ENCODE measurements around the gene TENM3.
"Not testable (repeated sequence)": the region's sequence is repeated elsewhere in the genome, so short reads cannot be mapped to it uniquely, and the experiment has no call there.

Gene TENM3

DNA sequence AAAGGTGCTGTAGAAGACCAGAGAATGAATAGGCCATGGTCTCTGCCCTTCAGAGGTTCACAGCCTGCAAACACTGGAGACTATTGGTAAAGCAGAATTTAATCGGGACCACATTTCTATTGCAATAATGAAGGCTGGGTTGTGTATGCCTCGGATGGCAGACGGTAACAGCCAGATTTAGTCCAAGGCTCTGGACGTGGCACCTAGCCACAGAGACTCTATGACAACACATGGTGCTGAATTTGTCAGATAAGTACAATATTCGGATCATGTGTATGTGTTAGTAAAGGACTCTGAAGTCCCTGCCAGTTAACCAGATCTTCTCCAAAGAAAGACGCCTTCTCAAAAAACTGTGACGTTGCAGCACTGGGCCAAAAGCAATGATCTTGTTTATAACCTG is 545.0 kb downstream of the TENM3 start:
- no peak for DNase-seq (ENCODE audit: low spot score)

DNA sequence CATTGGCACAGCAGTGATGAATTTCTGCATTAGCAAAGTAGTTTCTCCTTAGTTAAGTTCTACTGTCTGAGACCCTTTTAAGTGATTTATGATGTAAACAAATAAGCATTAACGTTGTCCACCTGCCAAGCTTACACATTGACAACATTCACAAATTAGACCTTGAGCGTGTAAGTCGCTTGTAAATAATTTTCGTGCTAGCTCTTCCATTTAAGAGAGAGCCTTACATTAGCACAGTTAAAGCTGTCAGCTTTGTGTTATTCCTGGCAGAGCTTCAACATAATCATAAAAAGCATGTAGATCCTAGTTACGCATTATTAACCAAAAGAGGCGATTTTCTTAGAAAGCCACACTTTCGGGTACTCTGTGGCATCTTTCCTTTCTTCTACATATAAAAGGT is 546.3 kb downstream of the TENM3 start:
- DNase-seq (ENCODE audit: low spot score) = no peak

DNA sequence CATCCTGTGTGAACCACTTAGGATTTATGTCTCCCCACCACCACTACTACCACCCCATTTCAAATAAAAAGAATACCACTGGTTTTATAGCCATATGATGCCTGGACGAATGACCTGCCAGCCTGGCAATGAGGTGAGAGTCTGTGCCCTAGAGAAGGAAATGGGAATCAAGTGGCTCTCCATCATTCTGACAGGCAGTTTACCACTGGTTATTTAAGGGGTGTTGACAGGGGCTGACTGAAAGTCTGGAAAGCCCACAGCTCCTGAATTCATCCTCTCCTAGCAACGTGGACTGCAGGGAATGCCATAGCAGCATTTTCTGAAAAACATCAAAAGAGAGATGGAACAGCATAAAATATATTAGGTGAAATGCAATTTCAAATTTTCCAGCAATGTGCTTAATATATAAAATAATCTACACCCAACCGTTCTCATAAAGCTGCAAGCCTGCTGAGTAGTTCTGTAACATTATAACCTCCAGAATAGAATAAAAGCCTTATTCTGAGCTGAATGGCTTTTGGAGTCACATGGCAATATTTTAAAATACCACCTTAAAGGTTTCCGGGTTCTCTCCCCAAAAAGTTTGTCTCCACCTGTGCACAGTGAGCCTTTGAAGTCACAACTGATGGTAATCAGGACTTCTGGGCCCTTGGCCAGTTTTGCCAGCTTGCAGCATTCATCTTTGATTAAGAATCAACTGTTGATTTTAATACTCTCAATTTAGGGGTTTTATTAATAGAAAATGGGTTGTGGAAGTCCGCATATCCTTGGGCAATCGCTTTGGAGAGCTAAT is 552.4 kb downstream of the TENM3 start:
- DNase-seq (ENCODE audit: low spot score) = no peak

DNA sequence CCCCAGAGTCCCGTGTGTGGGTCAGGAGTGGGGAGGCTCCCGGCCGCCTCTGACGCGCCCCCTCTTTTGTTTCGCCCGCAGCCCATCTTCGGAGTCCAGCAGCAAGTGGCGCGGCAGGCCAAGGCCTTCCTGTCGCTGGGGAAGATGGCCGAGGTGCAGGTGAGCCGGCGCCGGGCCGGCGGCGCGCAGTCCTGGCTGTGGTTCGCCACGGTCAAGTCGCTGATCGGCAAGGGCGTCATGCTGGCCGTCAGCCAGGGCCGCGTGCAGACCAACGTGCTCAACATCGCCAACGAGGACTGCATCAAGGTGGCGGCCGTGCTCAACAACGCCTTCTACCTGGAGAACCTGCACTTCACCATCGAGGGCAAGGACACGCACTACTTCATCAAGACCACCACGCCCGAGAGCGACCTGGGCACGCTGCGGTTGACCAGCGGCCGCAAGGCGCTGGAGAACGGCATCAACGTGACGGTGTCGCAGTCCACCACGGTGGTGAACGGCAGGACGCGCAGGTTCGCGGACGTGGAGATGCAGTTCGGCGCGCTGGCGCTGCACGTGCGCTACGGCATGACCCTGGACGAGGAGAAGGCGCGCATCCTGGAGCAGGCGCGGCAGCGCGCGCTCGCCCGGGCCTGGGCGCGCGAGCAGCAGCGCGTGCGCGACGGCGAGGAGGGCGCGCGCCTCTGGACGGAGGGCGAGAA is 556.5 kb downstream of the TENM3 start:
- DNase-seq (ENCODE audit: low spot score) = no peak

DNA sequence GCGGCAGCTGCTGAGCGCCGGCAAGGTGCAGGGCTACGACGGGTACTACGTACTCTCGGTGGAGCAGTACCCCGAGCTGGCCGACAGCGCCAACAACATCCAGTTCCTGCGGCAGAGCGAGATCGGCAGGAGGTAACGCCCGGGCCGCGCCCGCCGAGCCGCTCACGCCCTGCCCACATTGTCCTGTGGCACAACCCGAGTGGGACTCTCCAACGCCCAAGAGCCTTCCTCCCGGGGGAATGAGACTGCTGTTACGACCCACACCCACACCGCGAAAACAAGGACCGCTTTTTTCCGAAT is 557.0 kb downstream of the TENM3 start:
- DNase-seq (ENCODE audit: low spot score) = no peak

DNA sequence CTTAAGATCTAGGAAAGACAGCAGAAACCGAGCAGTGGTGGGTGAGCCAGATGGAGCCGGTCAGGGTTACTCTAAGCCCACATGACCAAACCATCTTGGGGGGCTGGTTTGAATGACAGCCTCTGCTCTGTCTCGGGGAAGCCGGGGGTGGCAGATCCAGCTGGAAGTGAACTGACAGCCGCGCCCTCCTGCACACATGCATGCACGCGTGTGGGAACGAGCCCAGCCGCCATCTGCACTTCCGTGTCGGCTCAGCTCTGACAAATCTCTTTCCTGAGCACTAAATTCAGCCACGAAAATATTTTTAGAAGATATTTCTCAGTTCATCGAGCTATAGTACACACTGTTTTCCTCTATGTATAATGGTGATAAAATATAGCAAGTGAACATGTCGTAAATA is 558.4 kb downstream of the TENM3 start:
- no peak for DNase-seq (ENCODE audit: low spot score)

DNA sequence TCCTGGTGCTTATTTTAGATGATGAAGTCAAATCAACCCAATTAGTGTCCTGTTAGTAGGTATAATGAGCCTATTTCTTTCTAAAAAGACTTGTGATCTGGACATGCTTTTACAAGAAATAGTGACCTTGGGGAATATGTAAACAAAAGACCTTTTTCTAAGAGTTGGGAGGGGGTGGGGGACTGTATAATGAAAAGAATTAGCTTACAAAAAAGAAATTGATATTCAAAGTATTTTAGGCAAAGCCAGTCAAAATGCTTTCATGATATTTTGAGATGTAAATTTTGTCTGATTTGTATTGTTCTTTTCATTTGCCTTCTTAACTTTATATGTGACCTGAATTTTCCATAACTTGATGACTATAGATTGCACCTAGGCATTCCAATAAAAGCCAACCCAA is 559.4 kb downstream of the TENM3 start:
- no peak for DNase-seq (ENCODE audit: low spot score)

DNA sequence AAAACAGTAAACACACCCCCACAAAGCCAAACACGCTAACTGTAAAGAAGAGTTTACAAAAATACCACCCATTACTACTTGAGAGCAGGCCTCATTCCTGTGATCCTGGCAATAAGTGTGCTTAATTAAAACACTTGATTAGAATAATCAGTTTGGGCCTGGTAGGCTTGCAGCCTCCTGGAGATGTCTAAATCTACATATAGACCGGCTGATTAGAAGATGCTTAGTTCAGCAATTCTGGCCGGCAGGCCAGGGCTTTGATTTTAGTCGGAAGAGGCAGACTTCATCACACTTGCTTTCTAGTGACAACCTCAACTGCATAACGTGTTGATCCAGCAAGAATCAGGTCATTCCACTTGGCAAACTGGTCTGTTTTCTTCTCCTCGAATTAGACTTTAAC is 560.0 kb downstream of the TENM3 start:
- DNase-seq (ENCODE audit: low spot score) = no peak

DNA sequence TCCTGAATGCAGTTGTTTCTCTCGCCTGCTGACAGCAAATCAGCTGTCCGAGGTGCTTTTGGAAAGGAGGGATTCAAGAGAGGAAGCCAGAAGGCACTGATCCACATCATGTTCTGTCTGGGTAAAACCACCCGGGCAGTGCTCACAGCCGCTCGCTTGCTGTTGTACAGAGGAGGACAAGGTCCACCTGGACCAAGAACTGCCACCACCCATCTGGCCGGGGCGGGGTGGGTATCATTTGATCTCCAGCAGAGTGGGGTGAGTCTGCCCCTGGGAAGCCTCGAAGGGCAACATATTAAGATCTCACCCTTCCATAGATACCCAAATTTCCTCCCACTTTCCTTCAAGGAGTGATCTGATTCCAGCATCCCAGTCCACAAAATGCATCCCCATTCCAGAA is 560.9 kb downstream of the TENM3 start:
- DNase-seq (ENCODE audit: low spot score) = no peak

DNA sequence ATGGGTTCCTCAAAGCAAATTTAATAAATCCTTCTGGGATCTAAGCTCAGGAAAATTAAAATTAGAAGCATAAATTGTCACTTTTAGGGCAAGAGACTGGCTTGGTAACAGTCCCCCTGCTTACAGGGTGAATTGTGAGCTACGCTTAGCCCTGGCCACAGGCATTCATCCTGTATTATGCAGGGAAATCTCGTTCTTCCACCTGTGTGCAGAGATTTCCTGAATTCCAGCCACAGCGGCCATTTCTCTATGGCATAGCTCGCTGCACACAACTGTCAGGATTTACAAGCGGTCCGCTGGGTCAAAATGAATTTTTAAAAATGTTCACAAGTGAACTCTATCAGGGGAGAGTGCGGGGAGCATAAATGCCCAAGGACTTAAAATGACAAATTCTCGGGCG is 562.1 kb downstream of the TENM3 start:
- no peak for DNase-seq (ENCODE audit: low spot score)

DNA sequence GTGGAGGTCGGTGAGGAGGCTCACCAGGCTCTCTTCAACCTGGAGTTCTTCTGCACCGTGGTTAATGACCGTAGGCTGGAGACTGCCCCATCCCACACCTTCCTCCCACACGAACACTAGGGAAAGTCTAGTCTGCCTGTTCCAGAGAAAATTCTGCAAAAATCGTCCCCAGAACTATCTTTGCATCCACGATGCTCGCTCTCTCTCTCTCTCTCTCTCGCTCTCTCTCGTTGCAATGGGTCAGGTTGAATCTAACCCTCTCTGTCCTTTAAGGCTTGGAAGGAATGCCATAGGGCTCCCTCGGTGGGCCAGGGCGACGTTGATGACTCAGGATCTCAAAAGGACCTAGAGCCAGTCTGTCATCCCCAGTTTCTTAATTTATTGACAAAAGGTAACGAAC is 562.5 kb downstream of the TENM3 start:
- DNase-seq (ENCODE audit: low spot score) = no peak

DNA sequence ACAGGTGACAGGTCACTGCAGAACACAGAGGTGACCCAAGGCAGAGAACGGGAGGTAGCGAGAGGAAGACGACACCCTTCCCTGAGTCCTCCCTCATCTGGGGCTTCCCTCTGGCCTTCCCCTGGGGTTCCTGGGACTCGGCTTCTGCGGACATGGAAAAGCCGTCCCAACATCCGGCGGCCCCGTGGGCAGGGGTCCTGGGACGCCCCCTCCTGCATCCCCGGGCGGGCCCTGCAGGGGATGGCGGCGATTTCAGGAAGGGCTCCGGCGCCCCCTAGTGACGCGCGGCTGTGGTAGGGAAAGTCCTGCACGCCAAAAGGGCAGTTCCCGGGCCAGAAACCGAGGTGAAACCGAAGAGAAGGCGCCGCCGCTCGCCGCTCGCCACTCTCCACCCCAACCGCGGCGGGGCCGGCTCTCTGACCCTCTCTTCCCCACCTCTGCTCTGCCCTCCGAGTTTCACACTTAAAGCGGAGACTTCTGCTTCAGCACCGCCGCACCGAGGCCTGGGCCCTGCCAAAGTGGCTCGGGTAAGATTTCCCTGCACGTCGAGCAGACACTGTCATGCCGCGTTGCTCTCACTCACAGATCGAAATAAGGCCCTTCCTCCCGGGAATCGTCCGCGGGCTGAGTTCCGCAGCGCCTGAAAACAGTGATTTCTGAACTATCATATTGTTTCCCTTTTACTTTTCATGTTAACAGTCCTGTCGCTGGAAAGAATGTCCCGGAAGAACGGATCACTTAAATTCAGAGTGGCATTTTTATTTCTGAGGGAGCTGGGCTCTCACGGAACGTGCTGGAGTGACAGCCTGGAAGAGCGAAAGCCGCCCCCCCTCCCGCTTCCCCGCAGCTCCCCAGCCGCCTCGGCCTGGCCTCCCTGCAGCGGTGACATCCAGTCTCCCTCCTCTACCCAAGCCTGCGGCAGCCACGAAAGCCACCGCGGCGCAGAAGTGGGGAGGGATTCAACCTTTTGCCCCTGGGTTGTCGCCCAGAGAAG is 563.4 kb downstream of the TENM3 start:
- DNase-seq (ENCODE audit: low spot score) = no peak

DNA sequence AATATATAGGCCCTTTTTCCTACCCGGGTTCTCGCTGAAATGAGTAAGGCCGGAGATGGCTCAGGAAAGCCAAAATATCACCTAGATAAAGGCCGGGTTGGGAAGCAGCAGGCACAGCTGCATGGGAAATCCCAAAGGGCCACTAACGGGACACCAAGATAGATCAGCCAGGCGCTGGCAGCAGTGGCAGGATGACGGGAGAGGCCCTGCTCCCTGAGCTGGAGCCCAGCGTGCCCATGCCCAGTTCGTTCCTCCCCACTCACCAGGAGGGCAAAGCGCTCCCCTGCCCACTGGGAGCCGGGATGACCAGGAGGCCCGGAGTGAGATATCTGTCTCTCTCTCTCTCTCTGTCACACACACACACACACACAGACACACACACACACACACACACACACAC is 564.1 kb downstream of the TENM3 start:
- DNase-seq (ENCODE audit: low spot score) = no peak

DNA sequence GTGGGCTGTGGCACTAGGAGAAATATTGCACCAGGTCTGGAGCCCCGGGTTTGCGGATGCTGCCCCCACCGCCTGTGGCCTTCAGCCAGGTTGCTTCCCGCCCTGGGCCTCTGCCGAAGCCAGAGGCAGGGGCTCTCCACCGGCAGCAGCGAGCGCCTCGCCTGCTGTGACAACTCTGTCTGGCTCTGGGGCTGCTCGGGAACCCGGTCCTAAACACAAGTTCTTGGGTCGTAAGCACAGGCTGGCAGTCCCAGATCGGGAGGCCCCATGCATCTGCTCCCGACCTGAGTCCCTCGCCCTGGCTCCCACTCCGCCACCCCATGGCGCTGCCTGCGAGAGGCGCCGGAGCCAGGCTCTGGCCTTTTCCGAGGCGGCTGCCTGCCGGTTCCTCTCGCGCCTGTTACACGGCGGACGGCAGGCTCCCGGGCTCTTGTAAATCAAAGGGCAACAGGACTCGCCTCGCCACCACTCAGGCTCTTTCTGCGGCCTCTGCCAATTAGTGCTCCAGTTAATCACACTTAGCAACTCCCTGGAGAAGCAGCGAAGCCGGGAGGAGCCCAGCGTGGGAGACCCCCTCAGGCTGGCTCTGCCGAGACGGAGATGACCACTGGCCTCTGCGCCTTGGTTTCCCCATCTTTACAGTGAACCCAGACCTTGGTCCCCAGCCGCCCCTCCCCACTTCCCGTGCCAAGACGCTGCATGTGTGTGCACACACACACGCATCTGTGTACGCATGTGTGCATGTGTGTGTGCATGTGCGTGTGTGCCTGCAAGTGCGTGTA is 564.8 kb downstream of the TENM3 start:
- no peak for DNase-seq (ENCODE audit: low spot score)

DNA sequence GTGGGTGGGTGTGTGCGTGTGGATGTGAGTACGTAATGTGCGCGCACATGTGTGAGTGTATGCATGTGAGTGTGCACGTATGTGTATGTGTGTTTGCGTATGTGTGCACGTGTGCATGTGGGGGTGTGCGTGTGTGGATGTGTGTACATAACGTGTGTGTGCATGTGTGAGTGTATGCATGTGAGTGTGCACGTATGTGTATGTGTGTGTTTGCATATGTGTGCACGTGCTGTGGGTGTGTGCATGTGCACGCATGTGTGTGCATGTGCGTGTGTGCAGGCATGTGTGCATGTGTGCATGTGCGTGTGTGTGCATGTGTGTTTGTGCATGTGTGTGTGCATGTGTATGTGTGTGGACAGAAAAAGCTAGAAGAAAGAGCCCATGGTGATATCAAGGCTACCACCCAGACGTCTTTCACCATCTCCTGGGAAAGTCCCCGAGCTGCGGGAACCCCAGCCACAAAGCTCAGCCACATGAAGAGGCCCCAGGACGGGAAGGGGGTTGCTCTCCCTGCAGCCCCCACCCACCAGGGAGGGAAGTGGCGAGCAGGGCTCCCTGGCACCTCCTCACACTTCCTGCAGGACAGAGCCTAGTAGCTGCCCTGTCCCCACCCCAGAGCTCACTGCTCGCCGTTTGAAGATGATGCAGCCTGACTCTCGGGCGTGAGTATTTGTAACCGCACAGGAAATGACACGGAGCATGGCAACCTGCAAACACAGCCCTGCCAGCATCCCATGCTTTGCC is 565.6 kb downstream of the TENM3 start:
- no peak for DNase-seq (ENCODE audit: low spot score)

DNA sequence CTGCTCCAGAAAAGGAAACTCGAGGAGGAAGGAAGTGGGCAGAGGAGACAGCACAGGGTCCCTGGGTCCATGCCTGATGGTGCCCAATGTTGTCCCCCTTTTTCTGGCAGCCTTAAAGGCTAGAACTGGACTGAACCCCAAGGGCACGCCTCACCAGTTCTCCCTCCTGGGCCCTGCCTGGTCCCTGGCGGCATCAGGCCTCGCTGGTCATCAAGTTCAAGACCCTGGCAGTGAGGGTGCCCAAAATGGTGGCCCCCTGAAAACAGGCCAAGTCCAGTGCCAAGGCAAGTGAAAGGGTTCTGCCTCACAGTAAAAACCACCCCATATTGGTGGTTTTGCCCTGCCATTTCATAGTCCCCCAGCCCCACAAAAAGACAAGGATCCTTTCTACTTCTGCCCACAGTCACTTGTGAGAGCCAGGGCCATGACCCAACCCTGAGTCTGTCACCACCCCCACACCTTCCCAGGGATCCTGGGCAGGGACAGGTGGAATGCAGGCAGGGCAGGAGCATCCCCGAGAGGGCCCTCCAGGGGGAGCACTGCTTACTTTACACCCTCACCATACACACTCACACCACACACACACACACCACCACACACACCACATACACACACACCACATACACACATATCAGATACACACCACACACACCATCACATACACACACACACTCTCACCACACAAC is 566.4 kb downstream of the TENM3 start:
- DNase-seq (ENCODE audit: low spot score) = no peak

DNA sequence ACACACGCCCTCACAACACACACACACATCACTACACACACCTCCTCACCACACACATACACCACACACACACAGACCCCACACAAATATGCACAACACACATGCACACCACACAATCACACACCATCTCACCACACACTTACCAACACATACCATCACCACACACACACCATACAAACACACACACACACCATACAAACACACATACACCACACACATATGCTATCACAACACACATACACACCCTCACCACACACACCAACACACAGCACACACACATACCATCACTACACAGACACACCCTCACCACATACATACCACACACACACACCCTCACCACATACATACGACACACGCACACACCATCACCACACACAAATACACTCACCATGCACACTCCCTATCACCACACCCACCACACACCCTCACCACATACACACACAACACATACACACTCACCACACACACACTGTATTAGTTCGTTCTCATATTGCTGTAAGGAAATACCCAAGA is 567.0 kb downstream of the TENM3 start:
- no peak for DNase-seq (ENCODE audit: low spot score)

DNA sequence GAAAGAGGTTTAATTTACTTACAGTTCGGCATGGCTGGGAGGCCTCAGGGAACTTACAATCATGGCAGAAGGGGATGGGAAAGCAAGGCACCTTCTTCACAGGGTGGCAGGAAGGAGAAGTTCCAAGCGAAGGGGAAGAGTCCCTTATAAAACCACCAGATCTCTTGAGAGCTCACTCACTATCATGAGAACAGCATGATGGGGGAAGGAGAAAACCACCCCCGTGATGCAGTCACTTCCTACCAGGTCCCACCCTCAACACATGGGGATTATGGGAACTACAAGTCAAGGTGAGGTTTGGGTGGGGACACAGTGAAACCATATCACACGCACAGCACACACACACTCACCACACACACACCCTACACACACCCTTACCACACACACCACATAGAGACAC is 569.7 kb downstream of the TENM3 start:
- DNase-seq (ENCODE audit: low spot score) = no peak

DNA sequence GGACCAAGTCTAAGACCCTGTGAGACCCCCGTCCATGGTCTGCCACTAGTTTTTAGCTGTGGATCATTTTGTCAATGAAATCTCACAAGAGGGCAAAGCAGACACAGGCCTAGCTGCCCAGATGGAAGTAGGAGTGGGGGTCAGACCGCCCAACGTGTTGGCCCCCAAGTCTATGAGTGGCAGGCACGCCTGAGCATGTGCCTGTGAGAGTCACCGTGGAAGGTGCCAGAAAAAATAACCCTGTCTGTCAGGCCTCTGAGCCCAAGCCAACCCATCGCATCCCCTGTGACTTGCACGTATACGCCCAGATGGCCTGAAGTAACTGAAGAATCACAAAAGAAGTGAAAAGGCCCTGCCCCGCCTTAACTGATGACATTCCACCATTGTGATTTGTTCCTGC is 570.9 kb downstream of the TENM3 start:
- not testable (repeated sequence) for DNase-seq (ENCODE audit: low spot score)

DNA sequence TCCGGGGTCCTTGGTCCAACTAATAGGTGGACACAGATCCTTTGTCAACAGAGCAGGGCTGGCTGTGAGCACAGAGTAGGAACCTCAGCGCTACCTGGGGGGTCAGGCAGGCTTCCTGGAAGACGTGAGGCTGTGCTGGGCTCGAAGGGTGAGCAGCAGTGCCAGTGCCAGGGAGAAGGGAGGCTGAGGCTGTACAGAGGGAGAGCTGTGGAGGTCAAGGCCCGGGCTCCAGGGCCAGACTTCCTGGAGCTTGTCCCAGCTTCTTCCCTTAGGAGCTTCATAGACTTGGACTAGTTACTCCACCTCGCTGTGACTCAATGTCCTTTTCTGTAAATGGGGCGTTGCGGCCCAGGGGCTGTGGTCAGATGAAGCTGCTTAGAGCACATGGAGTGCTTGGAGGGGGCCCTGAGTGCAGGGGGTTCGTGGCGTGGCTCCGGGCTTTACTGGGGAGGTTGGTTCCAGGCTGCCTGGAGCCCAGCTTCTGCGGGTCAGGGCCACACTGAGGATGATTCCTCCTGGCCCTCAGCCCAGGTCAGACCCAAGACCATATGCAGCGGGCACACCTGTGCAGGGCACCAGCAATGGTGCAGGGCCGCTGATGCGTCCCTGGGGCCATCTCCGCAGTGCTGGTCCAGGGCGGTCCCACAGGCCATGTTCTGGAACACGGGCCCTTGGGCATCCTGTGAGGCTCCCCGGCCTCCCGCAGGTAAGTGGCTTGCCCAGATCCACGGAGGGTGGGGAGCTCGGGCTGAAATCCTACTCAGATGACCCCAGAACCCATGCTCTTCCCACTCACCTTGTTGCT is 575.9 kb downstream of the TENM3 start:
- no peak for DNase-seq (ENCODE audit: low spot score)
